ENCODE results near the gene SMCP.

Gene SMCP, protein sequence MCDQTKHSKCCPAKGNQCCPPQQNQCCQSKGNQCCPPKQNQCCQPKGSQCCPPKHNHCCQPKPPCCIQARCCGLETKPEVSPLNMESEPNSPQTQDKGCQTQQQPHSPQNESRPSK

DNA sequence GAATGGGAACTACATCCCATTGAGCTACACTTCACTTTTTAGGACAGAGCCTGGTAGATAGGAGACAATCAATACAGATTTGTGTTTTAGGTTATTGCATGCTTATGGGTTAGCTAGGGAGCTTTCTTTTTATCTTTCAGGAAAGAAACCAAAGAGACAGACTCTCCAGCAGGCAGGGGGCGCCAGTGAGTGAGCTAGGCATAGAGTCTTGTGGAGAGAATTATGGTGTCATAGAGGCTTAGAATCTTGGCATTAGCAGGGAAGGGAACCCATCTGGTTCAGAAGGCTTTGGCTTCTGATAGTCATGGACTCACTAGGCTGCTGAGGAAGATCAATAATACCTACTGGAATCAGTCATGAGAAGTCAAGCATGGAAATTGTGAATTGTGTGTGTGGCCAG, at the start of gene SMCP:
Gene SMCP (plus strand): TSS at position 281 of the 400 bp plus-strand sequence. CDS start 6,101 bp downstream, outside the sequence.
- in situ Hi-C loops (cut with HindIII; ENCODE audit: low sequenced_read_pairs) = no loop called here

DNA sequence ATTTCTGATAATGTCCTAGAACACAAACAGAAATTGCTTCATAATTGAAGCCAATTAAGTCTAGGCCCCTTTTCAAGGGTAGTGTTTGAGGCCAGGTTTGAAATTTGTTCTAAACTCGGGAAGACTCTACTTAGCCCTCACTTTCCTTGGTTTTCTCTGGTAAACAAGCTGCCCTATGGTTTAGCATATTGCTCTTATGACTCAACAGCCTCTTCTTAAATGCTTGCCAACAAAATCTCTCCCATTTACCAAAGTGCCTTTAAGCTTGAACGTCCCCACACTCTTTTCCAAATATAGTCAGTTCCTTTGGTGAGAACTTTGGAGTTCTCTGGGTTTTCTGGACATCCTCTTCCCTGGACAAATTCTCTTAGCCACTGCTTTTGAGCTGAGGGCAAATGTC, 41.3 kb upstream of the SMCP start:
- in situ Hi-C loops (cut with HindIII; ENCODE audit: low sequenced_read_pairs) = no loop called here

DNA sequence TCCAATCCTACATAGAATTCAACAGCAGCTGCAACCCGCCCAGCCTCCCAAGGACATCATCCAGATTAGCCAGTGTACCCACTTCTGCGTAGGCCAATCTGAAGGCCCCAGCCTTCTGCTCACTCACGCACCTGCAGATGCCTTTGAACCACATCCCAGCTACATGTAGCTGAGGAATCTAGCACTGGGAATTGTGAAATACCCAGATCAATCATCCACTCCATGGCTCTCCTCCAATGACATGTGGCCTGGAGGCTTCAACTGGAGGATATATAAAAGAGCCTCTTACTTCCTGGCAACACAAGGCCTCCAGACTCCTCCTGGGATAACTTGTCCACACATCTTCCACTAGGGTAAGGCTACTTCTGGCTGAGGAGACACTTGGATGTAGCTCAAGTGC, 35.6 kb upstream of the SMCP start, which contains the start of gene LCE6A:
Gene LCE6A (plus strand): TSS at position 301 of the 400 bp plus-strand sequence. CDS start 665 bp downstream, outside the sequence.
- in situ Hi-C loops (cut with HindIII; ENCODE audit: low sequenced_read_pairs) = no loop called here

DNA sequence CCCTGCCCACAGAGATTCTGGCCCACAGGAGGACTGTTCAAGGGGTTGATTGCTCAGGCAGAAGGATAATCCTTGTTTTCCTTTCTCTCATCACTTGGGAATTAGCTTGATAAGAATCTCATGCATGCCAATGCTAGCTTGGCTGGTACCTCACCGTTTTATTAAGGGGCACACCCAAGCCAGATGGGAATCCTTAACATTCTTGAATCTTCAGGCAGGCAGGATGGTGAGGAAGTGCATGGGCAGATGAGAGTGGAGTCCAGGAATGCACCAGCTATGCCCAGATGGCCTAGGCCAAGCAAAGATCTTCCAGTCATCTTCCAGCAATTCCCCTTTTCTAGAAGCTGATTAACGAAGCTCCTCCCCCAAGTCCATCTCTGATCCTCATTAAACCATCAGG, 22.5 kb upstream of the SMCP start:
- in situ Hi-C loops (cut with HindIII; ENCODE audit: low sequenced_read_pairs) = no loop called here

DNA sequence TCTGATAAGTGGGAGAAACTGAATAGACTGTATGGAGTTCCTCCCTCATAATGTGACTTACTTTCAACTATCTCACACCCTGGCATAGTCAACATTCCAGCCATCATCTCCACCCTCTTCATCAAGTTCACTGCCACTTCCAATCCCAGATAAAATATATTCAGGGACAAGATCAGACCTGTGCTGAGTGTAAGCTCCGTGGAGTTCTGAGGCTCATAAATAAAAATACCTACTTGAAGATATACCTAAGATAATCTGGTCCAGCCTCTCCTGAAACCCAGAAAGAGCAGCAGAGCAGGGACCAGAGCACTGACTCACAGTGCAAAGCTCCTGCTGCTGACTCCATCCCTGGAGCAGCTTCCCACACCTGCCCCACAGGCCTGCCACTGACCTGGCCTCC, 20.1 kb upstream of the SMCP start:
- in situ Hi-C loops (cut with HindIII; ENCODE audit: low sequenced_read_pairs) = no loop called here

DNA sequence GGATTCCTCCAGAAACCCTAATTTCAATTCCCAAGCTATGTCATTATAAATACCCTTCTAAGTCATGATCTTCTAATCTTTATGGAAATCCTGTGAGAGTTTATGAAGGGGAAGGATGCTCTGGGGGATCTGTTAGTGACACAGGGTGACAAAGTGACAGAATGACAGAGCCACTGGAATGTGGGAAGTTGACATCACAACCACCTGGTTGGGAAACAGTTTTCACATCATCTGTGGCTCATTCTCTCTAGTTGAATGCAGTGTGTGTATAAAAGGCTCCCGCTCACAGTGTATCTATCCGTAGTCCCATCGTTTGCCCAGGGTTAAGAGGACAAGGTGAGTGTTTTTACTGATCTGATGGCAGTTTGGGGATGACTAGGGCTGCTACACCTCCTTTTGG, 18.4 kb upstream of the SMCP start, which contains the start of gene LCE7A:
Gene LCE7A (plus strand): TSS at position 301 of the 400 bp plus-strand sequence. CDS start 702 bp downstream, outside the sequence.
- in situ Hi-C loops (cut with HindIII; ENCODE audit: low sequenced_read_pairs) = no loop called here

DNA sequence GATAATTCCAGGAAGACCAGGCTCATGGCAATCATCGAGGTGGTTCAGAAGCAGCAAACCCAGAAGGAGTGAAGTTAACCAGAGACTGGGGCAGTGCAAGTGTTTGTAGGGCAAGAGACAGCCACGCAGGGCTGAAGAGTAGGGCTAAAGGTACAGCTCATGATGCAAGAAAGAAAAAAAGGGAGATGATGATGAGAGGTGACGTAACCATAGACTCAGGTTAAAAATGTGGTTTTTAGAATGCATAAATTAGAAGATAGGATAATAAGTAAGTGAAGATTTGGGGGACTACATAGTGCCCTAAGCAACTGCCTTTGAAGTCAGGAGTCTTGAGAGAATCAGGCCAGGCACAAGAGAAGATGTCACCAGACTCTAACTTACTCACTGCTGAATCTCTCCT, 18.0 kb upstream of the SMCP start:
- in situ Hi-C loops (cut with HindIII; ENCODE audit: low sequenced_read_pairs) = no loop called here

DNA sequence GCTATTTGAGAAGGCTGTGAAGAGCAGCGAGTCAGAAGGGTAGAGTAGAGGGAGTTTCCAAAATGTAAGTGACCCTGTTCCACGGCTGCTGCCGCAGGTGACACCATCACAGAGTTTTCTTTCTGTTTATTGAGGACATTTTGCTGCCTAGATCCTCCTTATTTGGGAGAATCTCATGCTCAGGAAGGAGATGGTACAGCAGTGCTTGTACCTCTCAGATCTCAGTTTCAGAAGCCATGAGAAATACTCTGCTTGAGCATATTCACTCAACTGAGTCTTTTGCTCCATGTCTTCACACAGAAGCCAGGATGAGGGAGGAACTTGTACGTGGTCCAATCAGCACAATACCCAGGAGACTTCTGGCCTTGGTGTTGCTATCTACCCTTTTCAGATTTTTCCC, 16.7 kb upstream of the SMCP start:
- in situ Hi-C loops (cut with HindIII; ENCODE audit: low sequenced_read_pairs) = no loop called here

DNA sequence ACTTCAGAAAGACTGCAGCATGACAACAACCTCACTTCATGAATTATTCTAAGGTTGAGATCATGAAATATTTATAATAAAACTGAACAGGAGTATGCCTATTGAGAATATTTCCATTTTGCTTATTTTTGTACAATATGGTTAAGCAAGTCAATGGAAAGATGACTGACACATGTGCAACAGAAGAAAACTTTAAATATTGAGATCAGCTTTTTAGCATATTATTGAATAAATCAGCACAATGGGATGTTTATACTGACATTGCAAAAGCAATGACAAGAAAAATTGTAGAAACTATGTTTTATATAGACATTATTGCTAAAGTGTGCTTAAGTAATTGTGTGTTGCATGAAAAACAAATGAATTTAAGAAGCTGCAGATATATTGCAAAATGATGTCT, 13.7 kb upstream of the SMCP start:
- in situ Hi-C loops (cut with HindIII; ENCODE audit: low sequenced_read_pairs) = no loop called here

DNA sequence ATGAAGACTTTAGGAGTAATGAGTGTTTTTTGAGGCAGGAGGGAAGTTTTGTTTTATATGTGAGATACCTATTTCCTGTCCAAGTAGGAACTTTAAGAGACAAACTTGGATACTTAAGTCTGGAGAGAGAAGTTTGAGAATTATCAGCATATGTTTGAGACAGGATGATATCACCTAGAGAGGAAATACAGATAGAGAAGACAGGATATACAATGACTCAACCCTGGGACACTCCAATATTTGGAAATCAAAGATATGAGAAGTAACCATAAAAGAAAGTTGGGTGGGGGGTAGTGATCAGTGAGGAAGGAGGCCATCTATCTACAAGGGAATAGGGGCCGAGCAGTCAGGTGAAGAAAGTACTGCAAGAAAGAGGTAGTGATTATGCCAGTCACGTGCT, 11.8 kb upstream of the SMCP start:
- in situ Hi-C loops (cut with HindIII; ENCODE audit: low sequenced_read_pairs) = no loop called here

DNA sequence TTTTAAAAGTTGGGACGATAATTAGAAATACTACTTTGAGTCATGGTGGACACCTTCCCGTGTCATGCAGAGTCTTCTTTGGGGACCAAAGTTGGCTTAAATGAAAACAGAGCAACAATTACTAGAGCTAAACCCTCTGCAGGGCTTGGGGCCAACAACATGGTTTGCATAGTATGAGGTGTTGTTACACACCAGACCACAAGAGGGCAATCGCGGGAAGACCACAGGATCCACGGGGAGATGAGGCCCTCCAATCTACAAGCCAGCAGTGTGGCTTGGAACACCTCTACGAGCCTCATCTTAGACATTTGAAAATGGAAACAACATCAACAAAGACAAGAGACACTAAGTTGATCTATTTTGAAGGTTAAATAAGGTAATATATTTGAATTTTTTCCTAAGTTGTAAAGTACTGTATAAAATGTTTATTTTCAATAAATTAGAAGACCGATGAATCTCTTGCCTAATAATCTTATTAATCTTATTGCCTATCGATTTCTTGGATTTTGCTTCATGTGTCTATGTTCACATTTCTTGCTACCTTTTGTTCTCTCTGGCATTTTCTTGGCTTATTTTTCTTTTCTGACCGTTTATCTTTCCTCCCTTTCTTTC, 8.2 kb upstream of the SMCP start:
- in situ Hi-C loops (cut with HindIII; ENCODE audit: low sequenced_read_pairs) = no loop called here

DNA sequence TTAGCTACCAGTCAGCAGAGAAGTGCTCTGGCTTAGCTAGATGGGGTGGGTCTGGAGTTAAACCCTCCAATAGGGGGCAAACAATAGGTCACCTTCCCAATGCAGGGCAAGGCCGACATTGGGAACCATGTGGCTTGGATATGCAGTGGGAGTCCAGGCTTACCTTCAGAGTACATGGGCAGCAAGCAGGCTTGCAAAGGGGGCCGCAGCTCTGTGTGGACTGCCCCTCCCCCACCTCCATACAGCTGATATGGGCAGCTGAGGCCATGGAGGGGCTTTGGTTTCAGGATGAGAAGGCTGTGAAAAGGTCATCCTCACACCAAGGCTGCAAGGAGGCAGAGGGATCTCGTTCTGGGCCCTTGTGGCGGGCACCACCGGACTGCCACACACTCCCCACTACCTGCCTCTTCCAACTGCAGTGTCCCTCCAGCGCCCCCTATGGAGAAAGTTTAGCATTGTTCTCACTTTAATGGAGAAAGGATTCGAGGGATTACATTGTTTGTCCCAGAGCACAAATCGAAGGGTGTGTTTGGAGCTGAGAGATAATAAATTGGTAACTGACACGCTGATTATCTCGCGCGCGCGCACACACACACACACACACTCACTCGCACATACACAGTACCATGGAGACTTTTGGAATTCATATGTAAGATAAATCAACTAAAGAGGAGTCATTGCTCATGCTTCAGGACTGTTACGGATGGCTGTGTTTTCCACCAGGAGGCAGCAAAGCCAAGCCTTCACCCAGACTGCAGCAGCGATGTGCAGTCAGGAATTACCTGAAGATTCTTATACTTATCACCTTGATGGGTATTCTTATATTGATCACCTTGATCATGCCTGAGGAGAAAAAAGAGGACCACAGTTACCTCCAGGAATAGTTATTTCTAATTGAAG, 7.0 kb upstream of the SMCP start:
- in situ Hi-C loops (cut with HindIII; ENCODE audit: low sequenced_read_pairs) = no loop called here

DNA sequence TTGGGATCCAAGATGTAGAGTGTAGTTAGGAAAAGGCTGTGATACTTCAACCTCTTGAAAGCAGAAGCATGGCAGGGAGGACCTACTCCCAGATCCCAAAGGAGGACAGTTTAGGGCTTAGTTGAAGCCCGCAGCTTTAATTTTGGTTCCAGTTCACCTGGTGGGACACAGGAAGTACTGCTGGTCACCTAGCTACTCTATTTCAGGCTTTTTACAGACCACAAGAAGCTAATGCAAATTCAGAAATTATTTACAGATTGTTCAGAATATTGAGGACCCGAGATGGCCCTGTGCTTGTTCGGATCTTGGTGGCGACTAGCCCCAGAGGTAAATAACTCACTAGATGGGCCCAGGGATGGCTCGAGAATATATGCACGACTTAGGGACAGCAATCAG, 6.4 kb upstream of the SMCP start:
- in situ Hi-C loops (cut with HindIII; ENCODE audit: low sequenced_read_pairs) = no loop called here

DNA sequence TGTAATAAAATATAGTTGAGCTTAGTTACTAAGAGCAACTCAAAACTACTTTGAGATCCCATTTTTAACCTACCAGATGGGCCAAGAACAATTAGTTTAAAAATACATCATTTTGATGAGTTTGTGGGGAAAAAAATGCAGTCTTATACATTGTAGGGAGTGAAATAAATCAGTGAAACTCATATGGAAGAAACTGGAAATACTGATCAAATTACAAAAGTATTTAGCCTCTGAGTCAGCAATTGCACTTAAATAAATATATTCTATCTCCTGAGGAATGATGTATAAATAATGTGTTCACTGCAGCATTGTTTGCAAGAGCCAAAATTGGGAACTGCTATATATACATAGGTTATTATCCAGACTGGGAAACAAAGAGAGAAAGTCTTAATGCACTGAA, 4.6 kb upstream of the SMCP start:
- in situ Hi-C loops (cut with HindIII; ENCODE audit: low sequenced_read_pairs) = no loop called here

DNA sequence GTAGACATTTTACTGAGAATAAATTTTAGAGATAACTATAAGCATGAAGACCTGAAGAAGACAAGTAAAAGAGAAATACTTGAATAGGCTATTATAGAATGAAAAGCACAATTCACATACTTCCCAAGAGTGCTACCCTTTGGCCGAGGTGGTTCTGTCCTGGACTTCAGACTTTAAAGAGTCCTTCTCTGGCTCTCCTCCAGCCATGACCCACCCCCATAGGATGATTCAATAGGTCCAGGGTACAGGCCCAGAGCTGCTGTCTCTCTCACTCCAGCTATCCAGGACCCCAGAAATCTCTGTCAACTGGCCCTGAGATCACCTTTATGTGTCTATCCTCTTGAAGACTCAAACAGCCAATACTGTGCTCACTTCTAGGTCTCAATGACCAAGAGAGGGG, 1.3 kb upstream of the SMCP start:
- in situ Hi-C loops (cut with HindIII; ENCODE audit: low sequenced_read_pairs) = no loop called here

DNA sequence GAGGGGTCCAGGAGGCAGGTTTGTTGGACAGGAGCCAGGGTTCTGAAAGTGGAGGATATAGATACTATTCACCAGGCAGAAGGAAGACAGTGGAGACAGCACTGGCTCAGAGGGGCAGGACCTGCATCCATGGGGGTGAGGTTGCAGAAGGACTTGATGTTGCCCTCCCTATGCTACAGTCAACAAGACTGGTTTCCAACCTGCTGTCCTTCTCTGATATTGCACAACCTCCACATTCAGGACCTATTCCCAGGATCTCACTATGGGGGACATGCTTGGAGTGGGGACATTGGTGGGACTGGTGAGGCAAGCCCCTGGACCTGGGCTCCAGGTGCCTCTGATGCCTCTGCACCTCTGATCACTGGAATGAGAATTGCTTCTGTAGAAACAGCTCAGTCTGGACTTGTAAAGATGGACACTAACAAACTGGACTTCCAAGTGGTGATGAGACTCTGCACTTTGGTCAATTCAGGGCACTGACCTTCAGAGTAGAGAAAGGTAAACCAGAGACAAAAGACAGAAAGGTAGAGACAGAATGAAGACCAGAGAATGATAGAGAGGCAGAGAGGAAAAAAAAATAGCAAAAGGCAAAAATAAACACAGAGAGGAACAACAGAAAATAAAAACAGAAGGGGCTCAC, 1.6 kb downstream of the SMCP start:
- in situ Hi-C loops (cut with HindIII; ENCODE audit: low sequenced_read_pairs) = no loop called here

DNA sequence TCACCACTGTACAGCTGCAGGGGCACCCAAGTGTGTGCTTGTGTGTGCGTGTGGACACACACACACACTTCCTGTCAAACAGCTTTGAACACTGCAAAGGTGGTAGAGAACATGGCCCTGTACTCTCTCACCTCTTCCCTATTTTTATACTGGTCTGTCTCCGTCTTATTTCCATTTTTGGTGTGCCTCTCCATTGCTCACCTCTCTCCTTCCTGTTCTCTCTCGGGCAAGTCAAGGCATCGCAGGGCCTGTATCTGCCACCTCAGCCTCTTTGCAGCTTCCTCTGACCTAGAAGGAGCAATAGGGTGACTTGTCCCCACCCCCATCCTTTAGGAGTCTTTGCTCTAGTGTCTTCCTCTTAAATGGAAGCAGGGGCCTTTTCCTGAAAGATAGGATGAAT, 2.2 kb downstream of the SMCP start:
- in situ Hi-C loops (cut with HindIII; ENCODE audit: low sequenced_read_pairs) = no loop called here

DNA sequence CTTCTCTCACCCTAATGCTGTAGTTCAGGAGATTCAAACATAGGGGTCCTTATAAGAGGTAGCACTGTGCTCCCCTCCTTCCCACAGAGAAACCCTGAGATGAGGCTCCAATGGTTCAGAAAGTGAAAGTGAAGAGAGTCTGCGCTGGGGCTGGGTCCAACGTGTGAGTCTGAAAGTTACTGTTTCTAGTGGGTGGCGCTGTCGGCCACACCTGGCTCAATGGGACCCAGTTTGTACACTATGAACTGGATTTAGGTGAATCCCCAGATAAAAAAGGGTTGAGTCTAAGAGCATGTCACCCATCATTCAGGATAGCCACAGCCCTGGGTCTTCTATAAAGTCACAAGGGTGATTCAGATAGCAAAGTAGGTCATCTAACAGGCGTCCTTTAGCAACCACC, 2.8 kb downstream of the SMCP start:
- in situ Hi-C loops (cut with HindIII; ENCODE audit: low sequenced_read_pairs) = no loop called here

DNA sequence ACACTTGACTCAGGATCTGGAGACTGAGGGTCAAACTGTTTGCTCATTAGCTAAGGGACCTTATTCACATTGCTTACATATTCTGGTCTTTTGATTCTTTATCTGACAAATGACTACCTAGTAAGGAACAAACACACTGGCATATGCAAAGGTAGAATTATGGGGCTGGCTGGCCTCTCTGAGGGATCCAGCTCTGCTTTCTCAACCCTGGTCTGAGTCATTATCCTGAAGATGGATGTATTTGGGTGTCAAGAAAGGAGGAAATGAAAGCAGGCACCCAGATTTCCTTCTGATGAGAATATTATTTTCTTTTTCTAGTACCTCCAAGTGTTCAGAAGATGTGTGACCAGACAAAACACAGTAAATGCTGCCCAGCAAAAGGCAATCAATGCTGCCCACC, 6.0 kb downstream of the SMCP start:
- in situ Hi-C loops (cut with HindIII; ENCODE audit: low sequenced_read_pairs) = no loop called here

DNA sequence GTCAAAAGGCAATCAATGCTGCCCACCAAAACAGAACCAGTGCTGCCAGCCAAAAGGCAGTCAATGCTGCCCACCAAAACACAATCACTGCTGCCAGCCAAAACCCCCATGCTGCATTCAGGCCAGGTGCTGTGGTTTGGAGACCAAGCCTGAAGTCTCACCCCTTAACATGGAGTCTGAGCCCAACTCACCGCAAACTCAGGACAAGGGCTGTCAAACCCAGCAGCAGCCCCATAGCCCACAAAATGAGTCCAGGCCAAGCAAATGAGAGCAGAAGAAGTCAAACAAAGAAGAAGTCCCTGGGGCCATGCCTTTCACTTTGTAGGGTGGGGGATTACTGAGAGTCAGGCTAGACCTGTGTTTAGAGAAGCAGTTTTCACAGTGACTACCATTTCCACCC, 6.4 kb downstream of the SMCP start:
- in situ Hi-C loops (cut with HindIII; ENCODE audit: low sequenced_read_pairs) = no loop called here

DNA sequence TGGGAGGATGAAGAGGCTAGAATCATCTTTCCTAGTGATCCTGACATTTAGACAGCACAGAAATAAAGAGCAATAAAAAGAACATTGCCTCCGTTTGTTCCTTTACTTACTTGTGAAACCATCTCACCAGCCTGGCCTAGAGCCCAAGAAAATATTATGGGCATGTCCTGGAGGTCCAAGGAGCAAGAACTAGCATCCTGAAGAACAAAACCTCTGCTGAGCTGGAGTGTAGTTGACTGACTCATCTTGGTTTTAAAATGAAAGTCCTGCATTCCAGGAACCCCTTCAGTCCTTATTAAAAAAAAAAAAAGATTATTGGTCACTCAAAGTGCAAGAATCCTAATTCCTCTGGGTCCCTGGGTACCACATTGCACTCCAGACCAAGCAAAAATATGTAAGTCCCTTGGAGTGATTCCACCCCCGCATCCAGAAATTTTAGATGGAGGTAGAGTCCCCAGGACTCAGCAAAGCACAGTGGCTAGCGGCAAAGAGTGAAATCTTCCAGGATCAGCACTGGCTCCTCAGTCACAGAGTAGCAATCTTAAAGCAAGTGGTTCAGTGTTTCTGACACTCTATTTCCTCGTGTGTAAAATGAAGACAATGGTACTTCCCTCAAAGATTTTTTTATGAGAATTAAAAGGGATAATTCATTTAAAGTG, 7.0 kb downstream of the SMCP start:
- in situ Hi-C loops (cut with HindIII; ENCODE audit: low sequenced_read_pairs) = no loop called here

All from endothelial cell of hepatic sinusoid (primary cell).